GM12878 (cell line): ENCODE results near the gene CD163. TPM values are rescaled to one million over a fixed set of nuclear protein-coding genes. Genes with fewer than 3 reads are reported as not detected.

Experiments
- ATF3 ChIP-seq: IDR thresholded peaks from 2 replicates; pipeline ENCODE4 v1.6.1; 2011; ENCODE audit warnings: low read depth, mild to moderate bottlenecking, low read length, moderate library complexity, borderline replicate concordance; ENCODE audit errors: extremely low read depth
- CBX3 ChIP-seq: fragments of 200-600 bp; sonication (generic); IDR thresholded peaks from 2 replicates; pipeline ENCODE4 v1.6.1; 2016; ENCODE audit warnings: low read depth, borderline replicate concordance
- NFXL1 ChIP-seq: fragments of 450-650 bp; IDR thresholded peaks from 2 replicates; pipeline ENCODE4 v1.6.1; 2017; ENCODE audit warnings: antibody characterized with exemption, mild to moderate bottlenecking, borderline replicate concordance
- SPI1 ChIP-seq: IDR thresholded peaks from 2 replicates; pipeline ENCODE4 v1.6.1; 2011; ENCODE audit warnings: low read depth, mild to moderate bottlenecking, low read length, moderate library complexity, borderline replicate concordance; ENCODE audit not compliant: insufficient read depth
- YY1 ChIP-seq: IDR thresholded peaks from 2 replicates; pipeline ENCODE4 v1.6.1; 2011; ENCODE audit warnings: low read depth, mild to moderate bottlenecking, low read length
- ZBTB40 ChIP-seq: fragments of 450-650 bp; IDR thresholded peaks from 2 replicates; pipeline ENCODE4 v1.6.1; 2016; ENCODE audit warnings: mild to moderate bottlenecking, moderate library complexity, borderline replicate concordance
- polyA plus RNA-seq, 11 experiments: library from polyadenylated mRNA; depleted of rRNA in 4 of 11; unstranded in 6 of 11; stranded (reverse) in 5 of 11; fragments of >200 nt; fragmentation: Nextera tagmentation in 4 of 11; fragmentation: Illumina TruSeq in 1 of 11; extraction: Ambion mirVana in 4 of 11; extraction: Trizol in 1 of 11; gene quantifications; 1 replicate in 1 of 11; 2 replicates in 10 of 11; pipeline versions ENCODE4 v1.2.1 to v1.2.3, GENCODE V29; 2011 to 2016; ENCODE audit warnings: inconsistent platforms in 2 of 11, missing spikeins in 2 of 11, low read depth in 1 of 11
- total RNA-seq, 4 experiments: library from RNA; depleted of rRNA in 3 of 4; stranded (reverse); fragments of >200 nt in 3 of 4; fragmentation: Illumina TruSeq in 1 of 4; extraction: Trizol in 1 of 4; gene quantifications; 2 replicates each; pipeline versions ENCODE4 v1.2.1 to v1.2.3, GENCODE V29; 2013 to 2021

CD163 gene
- total and polyA plus RNA-seq, 10 of the 15 experiments (the other 5 are each of a cell fraction or from before 2014, with no cell fraction given): 0.74 TPM; not detected in 9

- no peak for TF ChIP-seq SPI1
- TF ChIP-seq ATF3: no peak
- no peak for TF ChIP-seq CBX3
- no peak for TF ChIP-seq YY1
- no peak for TF ChIP-seq NFXL1
- TF ChIP-seq ZBTB40: no peak
These were observed 62.4 kb downstream of the CD163 start (continued) for GRCh38 chr12:7441216-7441615.
